Measurements from ENCODE around the gene TNFRSF4.
"Not testable (repeated sequence)": the region's sequence is repeated elsewhere in the genome, so short reads cannot be mapped to it uniquely, and the experiment has no call there.

The TNFRSF4 gene

GRCh38 chr1:1179983-1180861 is 33.7 kb downstream of the TNFRSF4 start:
- DNase-seq: no peak

- no peak for DNase-seq
Measured at GRCh38 chr1:1179346-1179982, 34.5 kb downstream of the TNFRSF4 start.

- no peak for DNase-seq
Measured at GRCh38 chr1:1178794-1179331, 35.1 kb downstream of the TNFRSF4 start.

GRCh38 chr1:1177452-1178206 is 36.3 kb downstream of the TNFRSF4 start:
- no peak for DNase-seq

- DNase-seq: no peak
Measured at GRCh38 chr1:1176931-1177330, 37.0 kb downstream of the TNFRSF4 start.

- not testable (repeated sequence) for DNase-seq
Measured at GRCh38 chr1:1176063-1176761, 37.7 kb downstream of the TNFRSF4 start.

- no peak for DNase-seq
Measured at GRCh38 chr1:1175221-1176062, 38.5 kb downstream of the TNFRSF4 start.

GRCh38 chr1:1173793-1174415 is 40.0 kb downstream of the TNFRSF4 start, which contains the start of gene TTLL10:
TTLL10 (plus strand) TSS chr1:1173880; CDS start chr1:1179216, 5,336 bp downstream.
- peak in 4 of 6 experiments; percentile 15 to 53 (median 24) for DNase-seq

- DNase-seq: no peak
Measured at GRCh38 chr1:1173061-1173792, 40.7 kb downstream of the TNFRSF4 start.

- no peak for DNase-seq
Measured at GRCh38 chr1:1171546-1172340, 42.2 kb downstream of the TNFRSF4 start.

- no peak for DNase-seq
Measured at GRCh38 chr1:1171161-1171545, 42.8 kb downstream of the TNFRSF4 start.

GRCh38 chr1:1170215-1171091 is 43.5 kb downstream of the TNFRSF4 start:
- no peak for DNase-seq

GRCh38 chr1:1169429-1170214 is 44.3 kb downstream of the TNFRSF4 start:
- no peak for DNase-seq

GRCh38 chr1:1168451-1169411 is 45.2 kb downstream of the TNFRSF4 start:
- no peak for DNase-seq

GRCh38 chr1:1167841-1168450 is 46.0 kb downstream of the TNFRSF4 start:
- DNase-seq: no peak

- DNase-seq: no peak
Measured at GRCh38 chr1:1167398-1167821, 46.5 kb downstream of the TNFRSF4 start.
